SIG-M5 (cell line): ENCODE data around the gene MGLL.

Experiments used
- DNase-seq: peaks from one replicate; lab custom pipeline; 2025; lab: John Stamatoyannopoulos, UW

Gene MGLL

DNA sequence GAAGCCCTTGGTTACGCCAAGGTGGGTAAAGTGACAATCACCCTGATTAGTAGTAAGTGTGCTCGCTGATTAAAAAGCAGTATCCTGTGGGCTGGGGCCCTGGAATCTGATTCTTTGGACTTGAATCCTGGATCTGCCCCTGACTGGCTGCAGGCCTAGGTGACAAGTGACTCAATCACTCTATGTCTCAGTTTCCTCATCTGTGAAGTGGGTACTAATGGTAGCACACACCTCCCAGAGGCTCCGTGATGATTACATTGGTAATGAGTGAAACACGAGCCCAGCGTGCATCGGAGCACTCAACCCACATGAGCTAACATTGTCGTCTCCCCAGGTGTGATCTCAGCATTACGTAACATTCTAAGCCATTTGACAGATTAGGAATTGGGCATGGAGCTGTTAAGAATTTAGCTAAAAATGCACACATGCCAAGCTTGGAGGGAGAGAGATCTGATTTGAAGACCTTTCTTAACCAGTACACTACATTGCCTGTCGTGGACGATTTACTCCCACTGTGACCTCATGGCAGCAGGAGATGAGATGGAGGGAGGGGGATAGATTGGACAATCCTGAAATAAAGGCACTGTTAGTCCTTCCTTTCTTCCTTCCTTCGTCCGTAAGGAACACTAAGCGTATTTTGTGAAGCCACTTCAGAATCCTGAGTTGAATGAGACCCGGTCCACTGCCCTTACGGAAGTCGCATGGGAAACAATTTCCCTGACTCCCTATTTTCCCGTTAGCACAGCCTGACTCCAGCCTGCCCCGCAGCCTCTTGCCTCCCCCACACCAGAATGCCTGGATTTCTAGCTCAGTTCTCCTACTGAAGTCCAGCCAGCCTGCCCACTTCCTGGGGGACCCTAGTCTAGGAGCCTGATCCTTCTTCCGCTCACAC, 32.1 kb downstream of the MGLL start:
- no peak for DNase-seq

DNA sequence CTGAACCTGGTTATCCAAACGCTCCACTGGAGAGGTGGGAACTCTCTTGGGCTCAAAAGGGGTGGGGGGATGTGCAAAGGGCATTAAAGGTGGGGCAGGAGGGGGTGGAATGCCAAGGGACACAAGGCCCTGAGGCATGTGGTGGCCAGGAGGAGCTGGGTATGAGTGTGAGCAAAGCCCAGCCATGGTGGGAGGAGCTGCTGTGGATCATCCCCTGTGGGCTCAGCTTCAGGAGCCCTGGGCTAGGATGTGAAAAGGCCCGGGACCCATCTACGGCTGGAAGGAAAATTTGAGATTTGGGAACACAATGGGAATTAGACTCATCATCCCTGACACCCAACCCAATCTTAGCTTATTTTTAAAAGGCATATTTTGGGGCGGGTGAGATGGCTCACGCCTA, 33.3 kb downstream of the MGLL start:
- no peak for DNase-seq

DNA sequence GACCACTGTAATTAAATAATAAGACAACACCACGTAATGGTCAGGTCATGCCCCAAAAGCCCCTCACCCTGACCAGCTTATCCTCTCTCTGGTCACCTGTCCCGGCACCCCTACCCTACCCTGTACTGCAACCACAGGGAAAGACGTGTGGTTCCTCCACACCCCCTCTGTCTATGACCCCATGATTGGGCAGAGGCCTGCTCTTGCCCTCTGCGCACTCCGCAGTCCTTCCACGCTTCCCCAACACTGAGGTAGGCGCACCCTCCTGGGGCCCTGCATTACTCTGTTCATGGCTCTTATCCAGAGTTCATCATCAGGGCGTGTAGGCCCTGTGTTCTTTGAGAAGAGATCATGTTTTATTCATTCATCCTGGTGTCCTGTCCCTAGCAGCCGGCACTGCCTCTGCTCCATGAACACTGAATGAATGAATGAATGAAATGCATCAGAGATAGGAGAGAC, 33.8 kb downstream of the MGLL start:
- no peak for DNase-seq

DNA sequence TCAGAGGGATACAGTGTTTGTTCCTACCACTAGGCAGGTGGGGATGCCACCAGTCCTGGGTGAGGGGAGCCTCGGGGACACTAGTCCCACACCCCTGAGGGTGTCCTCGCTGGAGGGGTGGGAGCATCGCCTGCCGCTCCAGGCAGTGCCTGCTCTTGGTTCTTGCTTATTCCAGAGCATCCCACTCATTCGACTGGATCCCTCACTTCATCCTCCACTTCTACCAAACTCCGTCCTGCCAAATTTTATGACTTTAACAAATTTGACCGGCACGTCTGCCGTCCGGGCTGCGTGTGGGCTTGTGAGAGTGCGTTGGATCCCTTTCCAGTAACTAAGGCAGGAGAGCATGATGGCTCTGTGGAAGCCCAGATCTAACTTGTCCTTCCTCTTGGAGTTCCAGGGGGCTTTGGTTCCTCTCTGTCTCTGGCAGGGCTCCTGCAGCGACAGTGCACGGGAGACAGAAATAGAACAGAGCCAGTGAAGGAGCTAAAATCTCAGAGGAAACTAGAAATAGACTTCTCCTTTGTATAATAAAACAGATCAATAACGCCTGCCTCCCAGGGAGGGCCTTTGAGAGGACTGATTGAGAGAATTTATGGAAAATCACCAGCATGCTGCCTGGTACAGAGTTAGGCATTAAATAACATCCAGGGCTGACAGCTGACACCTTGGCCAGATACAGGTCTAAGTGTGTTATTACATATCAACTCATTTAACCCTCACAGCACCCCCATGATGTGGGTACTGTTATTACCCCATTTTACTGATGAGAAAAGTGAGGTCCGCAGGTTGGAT, 34.5 kb downstream of the MGLL start:
- DNase-seq: no peak

DNA sequence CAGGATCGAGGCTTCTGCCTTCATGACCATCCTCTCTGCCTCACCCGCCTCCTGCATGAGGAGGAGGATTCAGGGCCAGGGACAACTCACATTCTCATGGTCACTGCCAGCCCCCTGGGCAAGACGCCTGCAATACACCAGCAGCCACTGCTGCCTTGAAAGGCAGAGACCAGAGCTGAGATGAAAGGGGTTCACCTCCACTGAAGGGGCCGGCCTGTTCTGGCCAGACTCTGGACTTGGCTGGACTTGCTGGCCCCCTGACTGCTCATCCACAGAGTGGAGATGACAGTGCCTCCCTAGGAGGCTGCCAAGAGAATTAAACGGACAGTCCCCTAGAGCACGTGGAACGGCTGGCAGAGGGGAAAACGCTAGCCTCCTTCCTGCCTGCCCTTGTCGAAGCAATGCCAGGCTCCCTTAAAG, 35.2 kb downstream of the MGLL start:
- no peak for DNase-seq

DNA sequence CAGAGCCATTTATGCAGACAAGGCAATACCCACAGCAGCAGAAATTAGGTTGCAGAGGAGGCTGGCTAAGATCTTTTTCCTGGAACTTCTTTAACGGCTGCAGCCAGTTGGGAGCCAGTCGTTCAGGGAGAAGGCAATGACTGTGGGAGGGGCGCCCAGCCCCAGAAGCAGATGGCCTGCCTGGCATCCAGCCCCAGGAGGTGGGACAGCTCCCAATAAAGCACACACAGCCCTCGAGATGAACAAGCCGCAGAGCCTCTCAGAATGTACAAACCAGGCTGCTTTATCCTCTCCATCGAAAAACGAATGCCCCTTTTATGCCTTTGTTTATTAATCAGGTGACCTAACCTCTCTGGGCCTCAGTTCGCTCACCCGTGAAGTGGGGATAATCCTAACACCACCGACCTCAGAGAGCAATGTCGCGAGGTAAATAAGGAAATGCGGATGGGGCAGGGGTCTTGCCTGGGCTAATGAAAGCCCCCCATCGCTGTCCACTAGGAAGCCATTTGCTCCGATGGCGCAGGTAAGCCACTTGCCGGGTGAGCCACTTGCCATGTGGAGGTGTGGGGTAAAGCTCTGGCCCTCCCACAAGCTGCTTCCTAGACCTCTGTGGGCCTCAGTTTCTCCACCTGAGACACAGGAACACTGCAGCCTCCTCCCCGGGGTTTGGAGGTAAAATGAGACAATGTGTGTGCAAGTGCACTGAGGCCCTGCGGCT, 35.8 kb downstream of the MGLL start:
- DNase-seq: no peak

DNA sequence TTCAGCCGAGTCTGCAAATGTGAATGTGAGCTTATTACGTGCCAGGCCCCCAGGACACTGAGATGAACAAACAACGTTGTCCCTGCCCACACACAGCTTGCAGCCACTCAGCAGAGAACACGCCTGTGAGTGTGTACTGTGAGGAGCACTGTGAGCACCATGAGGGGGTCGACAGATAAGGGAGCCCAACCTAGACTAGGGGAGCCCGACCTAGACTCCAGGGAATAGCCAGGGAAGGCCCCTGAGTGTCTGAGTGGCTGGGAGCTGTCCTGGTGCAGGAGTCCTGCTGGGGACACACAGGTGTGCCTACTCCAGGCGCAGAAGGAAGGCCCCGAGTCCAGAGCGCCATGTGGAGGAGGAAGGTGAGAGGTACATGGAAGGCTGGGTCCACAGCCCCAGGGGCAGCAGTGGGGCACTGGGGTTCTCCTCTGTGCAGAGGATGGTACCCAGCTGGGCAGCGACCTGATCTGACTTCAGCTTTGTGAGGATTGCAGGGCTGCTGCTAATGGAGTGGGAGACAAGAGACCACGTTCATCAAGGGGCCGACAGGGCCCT, 36.5 kb downstream of the MGLL start:
- no peak for DNase-seq

DNA sequence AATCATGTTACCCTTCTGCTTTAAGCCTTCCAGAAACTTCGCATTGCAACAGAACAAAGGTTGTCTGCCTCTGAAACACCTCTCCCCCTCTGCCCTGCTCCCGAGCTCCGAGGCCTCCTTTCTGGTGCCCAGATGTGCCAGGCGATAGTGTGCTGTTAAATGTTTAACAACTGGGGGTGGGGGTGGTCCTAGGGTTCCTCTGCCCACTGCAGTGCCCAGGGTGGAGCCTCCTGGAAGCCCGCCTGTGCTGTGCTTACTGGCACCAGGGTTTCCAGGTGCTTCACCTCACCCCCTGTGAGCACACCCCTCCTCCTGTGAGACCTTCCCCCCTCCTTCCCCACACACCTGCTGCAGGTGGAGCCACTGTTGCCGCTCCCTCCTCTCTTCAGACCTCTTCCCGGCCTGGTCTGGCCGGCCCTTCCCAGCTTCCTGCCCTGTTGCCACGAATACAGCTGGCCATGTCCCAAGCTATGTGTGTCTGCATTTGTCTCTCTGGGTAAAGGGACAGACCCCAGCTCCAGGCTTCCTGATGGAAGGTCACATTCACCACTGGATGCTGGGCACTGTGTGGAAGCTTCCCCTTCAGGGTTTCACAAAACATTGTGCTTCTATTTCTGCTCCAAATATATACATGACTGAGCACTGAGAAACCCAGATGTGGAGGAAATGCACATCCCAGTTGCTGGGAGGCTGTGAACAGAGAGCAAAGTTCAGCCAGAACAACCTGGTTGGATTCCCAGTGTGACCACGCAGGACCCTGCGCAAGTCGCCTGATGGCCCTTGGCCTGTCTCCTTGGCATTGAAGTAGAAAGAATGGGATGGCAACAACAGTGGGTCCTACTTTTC, 37.2 kb downstream of the MGLL start:
- DNase-seq: no peak

GRCh38 chr3:127784283-127784682, 38.0 kb downstream of the MGLL start:
- DNase-seq: no peak

DNA sequence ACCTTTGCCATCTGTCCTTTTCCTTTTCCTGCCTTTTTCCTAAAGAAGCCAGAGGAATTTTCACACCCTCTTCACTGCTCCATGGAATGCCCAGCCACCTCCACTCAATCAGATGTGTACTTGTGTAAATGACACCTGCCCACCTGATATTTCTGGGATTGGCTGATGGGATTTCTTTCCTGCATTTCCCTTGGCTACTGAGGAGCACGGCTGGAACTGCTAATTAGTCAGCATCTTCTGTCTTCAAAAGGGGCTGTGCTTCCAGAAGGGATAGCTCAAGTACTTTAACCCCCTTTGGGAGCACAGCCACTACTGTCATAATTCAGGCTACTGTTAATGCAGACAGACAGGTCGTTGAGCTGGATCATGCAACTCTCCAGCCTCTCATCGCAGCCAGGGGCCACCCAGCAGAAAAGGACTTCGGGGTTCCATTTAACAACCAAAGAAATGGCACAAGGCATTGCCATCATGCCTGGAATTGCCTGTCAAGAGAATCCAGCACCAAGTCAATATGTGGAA, 38.6 kb downstream of the MGLL start:
- DNase-seq: no peak

DNA sequence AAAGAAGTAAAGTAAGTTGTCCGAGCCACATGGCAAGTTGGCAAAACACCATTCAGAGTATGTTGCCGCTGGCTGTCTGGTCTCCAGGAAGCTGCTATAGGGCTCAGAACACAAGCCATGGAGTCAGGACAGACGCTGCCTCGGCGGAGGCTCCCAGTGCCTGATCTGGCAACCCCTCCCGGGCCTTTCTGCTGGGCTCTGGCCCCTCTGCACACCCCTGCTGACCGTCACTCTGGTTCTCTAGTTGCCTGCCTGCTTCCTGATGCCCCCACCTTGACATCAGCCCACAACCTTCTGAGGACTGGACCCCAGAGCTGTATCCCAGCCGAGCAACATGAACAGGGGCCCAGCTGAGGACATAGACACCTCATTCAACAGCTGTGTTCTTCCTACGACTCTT, 39.1 kb downstream of the MGLL start:
- DNase-seq: no peak

GRCh38 chr3:127781411-127782001, 40.8 kb downstream of the MGLL start:
- no peak for DNase-seq

DNA sequence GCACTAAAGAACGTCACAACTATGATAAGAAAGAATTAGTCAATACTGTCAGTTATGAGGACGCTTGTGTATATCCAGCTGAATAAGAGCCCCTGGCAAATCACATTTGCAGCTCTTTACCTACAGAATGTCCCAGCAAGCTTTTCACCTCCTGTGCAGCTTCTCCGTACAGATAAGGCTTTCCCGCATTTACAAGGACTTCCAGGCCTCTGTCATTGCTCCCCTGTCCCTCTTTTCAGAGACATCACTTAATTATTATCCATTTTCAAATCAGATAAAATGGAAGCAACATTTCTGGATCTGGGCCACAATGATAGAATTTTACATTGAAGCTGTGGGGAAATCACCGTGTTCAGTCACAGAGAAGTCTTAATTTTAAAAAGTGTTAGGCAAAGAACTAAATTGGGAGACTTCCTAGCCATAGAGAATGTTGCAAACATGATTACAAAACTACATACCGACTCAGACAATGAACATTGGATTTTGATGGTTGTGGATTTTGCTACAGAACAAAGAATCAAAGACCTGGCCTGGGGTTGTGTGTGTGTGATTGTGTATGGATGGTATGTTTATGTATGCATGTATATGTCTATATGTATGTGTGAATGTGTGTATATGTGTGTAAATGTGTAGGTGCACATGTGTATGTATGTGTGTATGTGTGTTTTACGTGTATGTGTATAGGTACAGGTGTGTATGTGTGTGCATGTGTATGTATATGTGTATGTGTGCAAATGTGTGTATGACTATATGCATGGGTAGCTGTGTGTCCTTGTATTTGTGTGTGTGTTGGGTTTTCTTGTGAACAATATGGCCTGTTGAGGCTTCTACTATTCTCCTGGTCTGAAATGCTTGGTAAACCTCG, 41.5 kb downstream of the MGLL start:
- no peak for DNase-seq

DNA sequence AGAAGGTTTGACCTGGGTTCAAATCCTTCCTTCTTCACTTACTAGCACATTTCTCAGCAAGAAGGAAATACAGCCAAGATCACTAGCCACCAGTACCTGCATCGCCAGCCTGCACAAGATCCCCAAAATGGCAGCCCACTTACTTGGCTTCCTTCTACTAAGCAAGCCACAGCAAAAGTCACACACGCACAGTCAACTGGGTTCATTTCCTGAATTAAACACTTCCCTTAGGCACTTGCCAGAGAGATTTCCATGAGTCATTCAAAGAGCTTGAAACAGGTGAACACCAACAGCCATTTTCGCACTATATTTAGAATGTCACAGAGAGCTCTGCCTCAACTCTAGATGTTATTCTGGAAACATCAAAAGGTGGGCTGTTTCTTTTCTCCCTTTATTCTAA, 42.6 kb downstream of the MGLL start:
- DNase-seq: no peak

- no peak for DNase-seq
Observed at GRCh38 chr3:127777921-127778656, 44.2 kb downstream of the MGLL start.

DNA sequence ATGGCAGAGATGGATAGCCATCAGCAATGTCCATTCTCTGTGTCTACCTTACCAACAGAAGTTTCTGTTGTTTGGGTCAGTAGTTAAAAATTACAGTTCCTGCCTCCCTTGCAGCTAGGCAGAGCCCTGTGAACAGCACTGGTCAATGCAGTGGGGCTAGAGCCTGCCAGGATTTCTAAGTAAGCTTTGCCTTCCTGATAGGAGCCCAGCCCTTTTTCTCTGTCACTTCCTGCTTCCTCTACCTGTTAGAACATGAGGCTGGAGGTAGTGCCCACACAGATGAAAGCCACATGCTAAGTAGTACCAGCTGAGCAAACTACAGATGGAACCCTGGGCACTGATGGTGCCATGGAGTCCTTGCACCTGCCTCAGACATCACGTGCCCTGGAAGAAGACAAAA, 45.0 kb downstream of the MGLL start:
- DNase-seq: no peak

- no peak for DNase-seq
Observed at GRCh38 chr3:127776347-127776746, 46.0 kb downstream of the MGLL start.

DNA sequence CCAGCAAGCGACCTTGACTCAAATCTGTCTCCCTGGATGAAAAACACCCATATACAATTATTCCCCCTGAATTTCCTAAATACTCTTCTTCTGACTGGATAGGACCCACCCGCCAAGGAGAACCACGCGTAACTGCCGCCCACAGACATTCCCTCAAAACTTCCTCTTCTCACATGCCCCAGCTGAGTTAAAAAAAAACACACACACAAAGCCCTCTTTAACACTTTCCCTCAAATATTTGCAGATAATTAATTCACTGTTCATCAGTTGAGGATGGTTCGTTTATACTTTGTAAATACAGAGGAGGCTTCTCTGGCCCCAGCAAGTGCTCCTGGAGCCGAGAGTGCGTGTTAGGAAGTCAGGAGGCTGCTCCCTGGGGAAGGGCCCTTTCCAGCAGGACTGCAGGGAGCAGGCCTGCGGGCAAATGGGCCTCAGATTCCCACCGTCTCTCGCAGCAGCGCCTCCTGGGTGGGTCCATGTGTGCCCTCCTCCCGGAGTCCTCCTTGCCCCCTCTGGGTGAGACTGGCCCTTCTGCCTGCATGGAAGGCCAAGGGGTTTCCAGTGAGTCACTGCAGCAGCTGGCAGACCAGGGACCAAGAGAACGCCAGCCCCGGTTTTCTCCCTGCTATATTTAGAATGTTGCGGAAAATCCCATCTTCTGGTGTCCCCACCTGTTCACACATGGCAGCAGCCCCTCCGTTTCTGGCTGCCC, 46.8 kb downstream of the MGLL start:
- DNase-seq: no peak
